ENCODE data around the gene CUL1. TPM values are rescaled to one million over a fixed set of nuclear protein-coding genes. Genes with fewer than 3 reads are reported as not detected.

Gene CUL1
- 10 to 100 TPM in 11 of 12 donors, not detected in 1; 24.8 to 61.8 (median 53.7) TPM for polyA plus RNA-seq (ENCODE audit: insufficient read length in 12 of 12)
- long read RNA-seq, donor 1, transcript CUL1-201 (22 exons, 3,064 nt): major isoform, 6 of 6 reads
- long read RNA-seq, donor 1, partial matches to known transcripts: 0 of 6 reads
- long read RNA-seq, donor 1, other reads (novel, unspliced or antisense): 0 of 6 reads
- long read RNA-seq, donor 2, transcript CUL1-201 (22 exons, 3,064 nt): major isoform, 17 of 26 reads
- long read RNA-seq, donor 2, partial matches to known transcripts: 6 of 26 reads
- long read RNA-seq, donor 2, other reads (novel, unspliced or antisense): 0 of 26 reads
- long read RNA-seq, donor 3, partial matches to known transcripts: 0 of 4 reads
- long read RNA-seq, donor 3, other reads (novel, unspliced or antisense): 0 of 4 reads
- long read RNA-seq, donor 4, partial matches to known transcripts: 0 of 5 reads
- long read RNA-seq, donor 4, other reads (novel, unspliced or antisense): 0 of 5 reads
- long read RNA-seq, donor 5, transcript CUL1-201 (22 exons, 3,064 nt): major isoform, 14 of 22 reads
- long read RNA-seq, donor 5, partial matches to known transcripts: 7 of 22 reads
- long read RNA-seq, donor 5, other reads (novel, unspliced or antisense): 0 of 22 reads
- long read RNA-seq, donor 6, partial matches to known transcripts: 0 of 2 reads
- long read RNA-seq, donor 6, other reads (novel, unspliced or antisense): 0 of 2 reads
- long read RNA-seq, donor 7, partial matches to known transcripts: 0 of 4 reads
- long read RNA-seq, donor 7, other reads (novel, unspliced or antisense): 0 of 4 reads
- long read RNA-seq, donor 8, transcript CUL1-201 (22 exons, 3,064 nt): major isoform, 22 of 29 reads
- long read RNA-seq, donor 8, partial matches to known transcripts: 6 of 29 reads
- long read RNA-seq, donor 8, other reads (novel, unspliced or antisense): 0 of 29 reads
- long read RNA-seq, donor 9, transcript CUL1-201 (22 exons, 3,064 nt): major isoform, 6 of 6 reads
- long read RNA-seq, donor 9, partial matches to known transcripts: 0 of 6 reads
- long read RNA-seq, donor 9, other reads (novel, unspliced or antisense): 0 of 6 reads
- long read RNA-seq, donor 10, transcript CUL1-201 (22 exons, 3,064 nt): major isoform, 12 of 19 reads
- long read RNA-seq, donor 10, partial matches to known transcripts: 5 of 19 reads
- long read RNA-seq, donor 10, other reads (novel, unspliced or antisense): 0 of 19 reads
- long read RNA-seq, donor 11, partial matches to known transcripts: 0 of 4 reads
- long read RNA-seq, donor 11, other reads (novel, unspliced or antisense): 0 of 4 reads

DNA sequence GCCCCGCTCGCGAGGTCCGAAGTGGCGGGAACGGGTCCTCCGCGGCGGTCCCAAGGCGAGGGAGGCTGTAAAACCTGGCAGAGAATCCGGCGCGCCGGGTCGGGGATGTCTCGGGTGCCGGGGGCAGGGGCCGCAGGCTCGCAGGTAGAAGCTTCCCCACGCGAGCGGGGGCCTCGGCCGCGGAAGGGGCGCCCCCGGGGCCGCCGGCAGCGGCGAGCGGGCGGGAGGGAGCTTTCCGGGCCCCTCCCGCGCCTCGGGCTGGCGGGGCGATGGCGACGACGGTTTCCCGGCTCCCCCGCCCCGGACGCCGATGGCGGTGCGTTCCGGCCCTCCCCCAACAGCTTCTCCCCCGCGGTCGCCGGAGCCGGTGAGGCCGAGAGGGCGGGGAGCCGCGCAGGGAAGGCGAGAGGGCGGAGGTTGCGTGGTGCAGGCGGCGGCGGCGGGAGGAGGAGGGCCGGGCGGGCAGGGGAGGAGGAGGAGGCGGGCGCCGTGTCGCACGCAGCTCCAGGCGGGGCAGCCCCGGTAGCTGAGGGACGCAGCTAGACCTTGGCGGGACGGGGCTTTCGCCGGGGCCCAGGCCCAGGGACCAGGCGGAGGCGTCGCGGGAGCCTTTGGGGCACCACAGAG lies at the start of gene CUL1:
CUL1 (plus strand) TSS at position 507 of the 627 bp plus-strand sequence. CDS start 31,220 bp downstream, outside the sequence.
- peak; percentile 61 for DNase-seq

- no peak for DNase-seq
Measured at GRCh38 chr7:148650232-148650858, 48.4 kb upstream of the CUL1 start.

DNA sequence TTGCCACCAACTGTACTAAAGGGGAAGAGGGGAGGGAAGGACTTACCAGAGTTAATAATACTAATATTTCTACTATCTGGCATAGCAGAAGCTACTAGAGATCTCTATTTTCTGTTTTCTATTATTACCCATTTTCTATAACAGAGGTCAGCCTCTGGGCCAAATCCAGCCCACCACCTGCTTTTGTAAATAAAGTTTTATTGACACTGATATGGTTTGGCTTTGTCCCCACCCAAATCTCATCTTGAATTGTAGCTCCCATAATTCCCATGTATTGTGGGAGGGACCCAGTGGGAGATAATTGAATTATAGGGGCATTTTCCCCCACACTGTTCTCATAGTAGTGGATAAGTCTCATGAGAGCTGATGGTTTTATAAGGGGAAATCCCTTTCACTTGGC lies 45.9 kb upstream of the CUL1 start:
- no peak for DNase-seq

- DNase-seq: no peak
Measured at GRCh38 chr7:148657929-148658328, 40.8 kb upstream of the CUL1 start.

DNA sequence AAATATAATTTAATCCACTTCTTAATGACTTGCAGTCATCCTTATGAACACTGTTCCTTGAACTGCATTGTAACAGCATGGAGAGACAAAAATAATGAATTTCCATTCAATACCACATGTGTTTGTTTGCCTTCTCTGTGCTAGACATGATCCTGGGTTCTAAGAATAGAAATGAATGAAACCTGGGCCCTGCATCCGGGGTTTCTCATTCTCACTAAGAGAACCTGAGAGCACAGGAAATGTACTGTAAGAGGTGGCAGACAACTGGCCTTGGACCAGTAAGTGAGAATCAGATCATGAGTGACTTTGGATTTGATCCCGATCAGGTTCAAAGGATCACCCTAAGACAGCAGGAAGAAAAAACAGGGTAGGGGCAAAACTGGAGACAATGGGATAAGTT lies 37.2 kb upstream of the CUL1 start:
- DNase-seq: no peak

- DNase-seq: no peak
Measured at GRCh38 chr7:148662646-148663045, 36.1 kb upstream of the CUL1 start.

DNA sequence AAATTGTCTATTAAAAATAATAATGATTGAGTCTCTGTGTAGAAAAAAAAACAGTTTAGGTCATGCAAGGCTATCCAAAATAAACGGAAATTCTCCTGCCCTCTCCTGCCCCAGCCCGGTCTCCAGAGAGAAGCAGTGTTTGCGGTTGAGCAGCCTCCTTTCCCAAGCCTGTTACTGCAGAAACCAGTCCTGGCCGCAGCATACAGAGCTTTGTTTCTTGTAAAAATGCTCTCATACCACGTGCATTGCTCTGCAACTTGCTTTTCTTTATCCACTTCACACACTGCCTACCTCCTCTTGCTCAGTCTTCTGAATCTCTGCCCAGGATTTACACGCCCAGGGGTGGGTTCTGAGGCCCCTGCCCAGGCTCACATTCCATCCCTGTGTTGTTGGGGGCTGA lies 34.4 kb upstream of the CUL1 start:
- peak; percentile 8 for DNase-seq

DNA sequence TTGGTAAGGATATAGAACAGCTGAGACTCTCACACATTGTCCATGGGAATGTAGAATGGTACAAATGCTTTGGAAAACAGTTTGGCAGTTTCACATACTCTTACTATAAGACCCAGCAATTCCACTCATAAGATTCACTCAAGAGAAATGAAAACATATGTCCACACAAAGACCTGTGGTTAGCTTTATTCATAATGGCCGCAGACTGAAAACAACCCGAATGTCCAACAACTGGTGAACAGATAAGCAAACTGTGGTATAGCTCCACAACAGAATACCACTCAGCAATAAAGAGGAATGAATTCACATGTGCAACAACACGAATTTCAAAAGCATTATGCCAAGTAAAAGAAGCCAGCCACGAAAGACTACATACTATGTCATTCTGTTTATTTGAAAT lies 33.5 kb upstream of the CUL1 start:
- DNase-seq: no peak

- no peak for DNase-seq
Measured at GRCh38 chr7:148669927-148670326, 28.8 kb upstream of the CUL1 start.

- no peak for DNase-seq
Measured at GRCh38 chr7:148670374-148670773, 28.3 kb upstream of the CUL1 start.

DNA sequence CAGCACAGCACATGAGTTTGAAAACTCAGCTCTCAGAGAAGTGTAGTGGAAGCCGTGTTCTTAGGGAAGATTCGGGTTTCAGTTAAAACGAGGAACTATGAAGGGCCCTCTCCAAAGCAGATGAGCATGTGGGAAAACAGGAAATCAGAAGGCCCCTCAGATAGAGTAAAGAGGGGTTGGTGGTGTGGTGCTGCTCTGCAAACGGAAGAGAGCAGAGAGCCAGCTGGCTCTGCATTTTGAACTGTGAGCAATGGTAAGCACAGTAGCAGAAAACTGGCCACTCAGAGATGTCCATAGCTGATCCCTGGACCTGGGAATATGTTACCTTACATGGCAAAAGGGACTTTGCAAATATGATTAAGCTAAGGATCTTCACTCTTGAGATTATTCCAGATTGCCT lies 27.9 kb upstream of the CUL1 start:
- DNase-seq: peak; percentile 6

DNA sequence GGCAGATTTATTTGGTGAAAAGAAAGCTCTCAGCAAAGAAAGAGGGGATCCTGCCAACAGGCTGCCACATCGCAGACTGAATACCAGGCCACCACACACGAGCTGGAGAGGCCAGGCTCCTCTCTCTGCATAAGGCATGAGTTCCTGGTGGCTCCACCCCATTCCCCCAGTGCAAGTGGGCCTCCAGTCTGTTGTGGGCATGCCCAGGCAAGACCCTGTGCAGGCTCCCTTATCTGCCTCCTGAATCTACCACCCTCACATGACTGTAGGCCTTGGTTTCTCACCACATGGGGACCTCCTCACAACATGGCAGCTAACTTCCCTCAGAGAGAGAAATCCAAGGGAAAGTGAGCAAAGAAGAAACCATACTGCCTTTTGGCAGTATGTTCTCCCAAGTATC lies 26.7 kb upstream of the CUL1 start:
- no peak for DNase-seq

GRCh38 chr7:148674689-148675088 lies 24.0 kb upstream of the CUL1 start:
- no peak for DNase-seq

- DNase-seq: no peak
Measured at GRCh38 chr7:148676291-148676690, 22.4 kb upstream of the CUL1 start.

GRCh38 chr7:148681821-148682220 lies 16.9 kb upstream of the CUL1 start:
- DNase-seq: no peak

DNA sequence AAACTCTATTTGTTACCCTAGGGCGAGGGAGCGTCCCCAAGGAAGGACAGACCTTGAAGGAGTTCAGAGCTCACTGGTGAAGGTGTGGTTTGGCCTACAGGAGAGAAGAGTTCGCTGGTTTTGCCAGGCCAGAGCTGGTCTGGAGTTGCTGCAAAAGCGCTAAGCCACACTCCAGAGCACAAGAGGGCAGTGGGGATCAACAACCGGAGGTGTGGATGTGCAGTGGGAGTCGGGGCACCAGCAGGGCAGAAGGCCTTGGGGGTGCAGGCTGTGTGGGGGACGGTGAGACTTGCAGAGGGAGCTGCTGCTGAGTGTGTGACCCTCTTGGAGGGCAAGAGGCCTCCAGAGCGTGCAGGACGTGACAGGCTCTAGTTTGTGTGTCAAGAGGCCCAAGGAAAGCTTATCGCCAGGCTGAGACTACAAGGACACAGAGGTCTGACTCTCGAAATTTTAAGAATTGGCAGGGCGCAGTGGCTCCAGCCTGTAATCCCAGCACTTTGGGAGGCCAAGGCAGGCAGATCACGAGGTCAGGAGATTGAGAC lies 14.3 kb upstream of the CUL1 start:
- DNase-seq: no peak

DNA sequence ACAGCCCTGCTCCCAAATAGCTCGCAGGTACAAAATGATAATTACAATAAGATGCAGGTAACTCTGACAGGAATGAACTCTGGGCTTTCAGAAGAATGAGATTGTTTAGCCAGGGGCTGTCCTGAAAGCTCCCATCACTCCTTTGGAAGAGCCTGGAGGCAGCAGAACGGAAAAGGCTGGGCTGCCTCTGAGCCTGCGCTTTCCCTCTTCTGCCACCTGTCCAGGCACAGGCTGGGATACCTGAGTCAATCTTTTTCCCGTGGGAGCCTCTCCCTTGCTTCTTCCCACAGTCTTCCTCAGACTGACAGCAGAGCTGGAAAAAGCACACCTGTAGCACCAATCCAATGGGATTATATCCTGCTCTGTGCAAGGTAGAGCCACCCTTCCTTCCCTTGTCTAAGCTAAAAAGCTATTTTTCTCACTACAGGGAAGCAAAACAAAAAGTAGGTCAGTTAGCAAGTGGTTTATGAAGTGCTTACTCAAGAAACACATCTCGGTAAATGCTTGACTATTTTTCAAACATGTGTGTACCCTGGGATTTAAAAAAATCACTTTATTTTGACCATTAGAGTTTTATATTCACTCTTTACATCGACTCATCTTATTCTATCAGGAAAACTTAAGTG lies 12.3 kb upstream of the CUL1 start:
- DNase-seq: no peak

- DNase-seq: no peak
Measured at GRCh38 chr7:148687555-148687954, 11.1 kb upstream of the CUL1 start.

GRCh38 chr7:148688526-148688925 lies 10.2 kb upstream of the CUL1 start:
- no peak for DNase-seq

DNA sequence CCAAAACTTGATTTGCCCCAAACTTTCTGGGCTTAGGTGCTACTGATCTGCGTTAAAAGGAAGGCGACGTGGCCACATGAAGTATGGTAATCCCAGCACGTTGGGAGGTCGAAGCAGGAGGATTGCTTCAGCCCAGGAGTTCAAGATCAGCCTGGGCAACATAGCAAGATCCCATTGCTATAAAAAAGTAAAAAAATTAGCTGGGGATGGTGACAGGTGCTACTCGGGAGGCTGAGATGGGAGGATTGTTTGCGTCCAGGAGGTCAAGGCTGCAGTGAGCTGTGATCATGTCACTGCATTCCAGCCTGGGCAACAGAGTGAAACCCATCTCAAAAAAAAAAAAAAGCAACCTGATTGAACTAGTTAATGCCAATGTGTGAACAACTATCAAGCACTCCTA lies 5.1 kb upstream of the CUL1 start:
- DNase-seq: no peak
